Measurements from ENCODE around the gene KRT13.

DNA sequence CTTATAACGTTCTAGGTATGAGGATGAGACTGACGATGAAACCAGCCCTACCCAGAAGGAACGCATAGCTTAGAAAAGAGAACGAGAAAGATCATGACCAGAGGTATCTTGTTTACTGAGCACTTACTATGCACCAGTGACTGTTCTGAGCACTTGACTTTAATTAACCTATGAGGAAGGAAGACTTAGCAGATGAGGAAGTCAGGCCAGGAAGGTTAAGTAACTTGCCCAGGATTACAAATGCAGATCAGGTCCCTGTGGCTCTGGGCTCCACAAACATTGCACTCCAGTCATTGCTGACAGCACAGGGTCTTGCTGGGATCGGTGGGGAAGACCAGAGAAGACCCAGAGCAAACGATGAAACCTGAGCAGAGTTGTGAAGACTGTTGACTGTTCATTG is 7.1 kb downstream of the KRT13 start:
- TF ChIP-seq, protein P1, sequence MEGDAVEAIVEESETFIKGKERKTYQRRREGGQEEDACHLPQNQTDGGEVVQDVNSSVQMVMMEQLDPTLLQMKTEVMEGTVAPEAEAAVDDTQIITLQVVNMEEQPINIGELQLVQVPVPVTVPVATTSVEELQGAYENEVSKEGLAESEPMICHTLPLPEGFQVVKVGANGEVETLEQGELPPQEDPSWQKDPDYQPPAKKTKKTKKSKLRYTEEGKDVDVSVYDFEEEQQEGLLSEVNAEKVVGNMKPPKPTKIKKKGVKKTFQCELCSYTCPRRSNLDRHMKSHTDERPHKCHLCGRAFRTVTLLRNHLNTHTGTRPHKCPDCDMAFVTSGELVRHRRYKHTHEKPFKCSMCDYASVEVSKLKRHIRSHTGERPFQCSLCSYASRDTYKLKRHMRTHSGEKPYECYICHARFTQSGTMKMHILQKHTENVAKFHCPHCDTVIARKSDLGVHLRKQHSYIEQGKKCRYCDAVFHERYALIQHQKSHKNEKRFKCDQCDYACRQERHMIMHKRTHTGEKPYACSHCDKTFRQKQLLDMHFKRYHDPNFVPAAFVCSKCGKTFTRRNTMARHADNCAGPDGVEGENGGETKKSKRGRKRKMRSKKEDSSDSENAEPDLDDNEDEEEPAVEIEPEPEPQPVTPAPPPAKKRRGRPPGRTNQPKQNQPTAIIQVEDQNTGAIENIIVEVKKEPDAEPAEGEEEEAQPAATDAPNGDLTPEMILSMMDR (IDR thresholded peaks at IDR 0.05) = no peak
- TF ChIP-seq POLR2A (IDR thresholded peaks at IDR 0.05) = no peak
- TF ChIP-seq POLR2AphosphoS5 (IDR thresholded peaks at IDR 0.05) = no peak
- no peak for TF ChIP-seq EP300 (IDR thresholded peaks at IDR 0.05)

Measured in sigmoid colon (tissue), 4 donors.